GM12892 (cell line): ENCODE measurements around the gene KCNN1.

Source experiments
- POLR2A ChIP-seq: IDR thresholded peaks from 2 replicates; pipeline ENCODE4 v1.6.1; 2011; ENCODE audit warnings: low read depth, low read length, control low read depth
- POLR2AphosphoS5 ChIP-seq: IDR thresholded peaks from 2 replicates; pipeline ENCODE4 v1.6.1; 2011; ENCODE audit warnings: low read depth, low read length, control low read depth
- TAF1 ChIP-seq: IDR thresholded peaks from 2 replicates; pipeline ENCODE4 v1.6.1; 2011; ENCODE audit warnings: low read depth, mild to moderate bottlenecking, control low read depth, low read length, borderline replicate concordance

GRCh38 chr19:17957885-17958284 is 9.0 kb upstream of the KCNN1 start:
- TF ChIP-seq POLR2AphosphoS5 (no peak), POLR2A (no peak), TAF1 (no peak)
